ENCODE data around the gene KRTAP10-1.

DNA sequence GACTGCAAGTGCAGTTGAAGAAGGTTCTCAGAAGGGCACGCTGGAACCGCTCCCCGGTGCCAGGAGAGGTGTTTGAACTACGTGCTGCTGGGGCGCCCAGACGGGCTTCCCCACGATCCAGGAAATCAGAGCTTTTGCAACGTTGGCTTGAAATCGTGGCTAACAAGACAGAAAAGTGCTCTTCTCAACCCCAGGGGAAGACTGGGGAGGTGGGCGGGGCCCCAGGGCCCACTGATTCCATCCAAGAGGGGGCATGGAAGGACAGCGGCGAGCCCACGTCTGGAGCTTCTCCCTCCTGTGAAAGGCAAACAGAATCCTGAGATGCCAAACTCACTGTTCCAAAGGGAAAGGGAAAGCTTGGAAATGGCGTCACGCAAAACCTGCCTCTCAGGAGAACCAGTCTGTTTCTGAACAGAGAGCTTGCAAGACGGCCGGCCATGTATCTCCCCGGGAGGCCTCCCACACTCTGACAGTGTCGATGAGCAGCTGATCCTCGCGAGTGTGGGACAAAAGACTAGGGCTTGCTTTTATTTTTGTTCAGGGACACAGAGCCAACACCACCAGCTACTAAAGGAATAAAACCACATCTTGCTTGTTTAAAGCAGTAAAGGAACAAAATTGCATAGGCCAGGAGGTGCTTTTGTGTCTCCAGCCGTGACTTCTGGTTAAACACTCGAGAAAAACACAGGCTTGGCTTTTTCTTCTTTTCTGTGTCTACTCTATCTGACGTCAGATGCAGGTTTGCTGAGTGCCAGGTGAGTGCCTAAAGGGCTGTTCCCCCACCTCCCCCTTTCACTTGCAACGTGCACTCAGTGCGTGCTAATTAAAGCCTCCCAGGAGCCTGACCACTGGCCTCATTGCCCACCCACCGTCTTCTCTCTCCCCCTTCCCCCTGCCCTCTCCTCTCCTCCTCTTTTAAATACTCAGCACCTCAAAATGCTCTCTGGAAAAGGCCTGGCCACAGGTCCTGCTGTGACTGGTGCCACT, 43.1 kb downstream of the KRTAP10-1 start:
- TF ChIP-seq, protein P1, sequence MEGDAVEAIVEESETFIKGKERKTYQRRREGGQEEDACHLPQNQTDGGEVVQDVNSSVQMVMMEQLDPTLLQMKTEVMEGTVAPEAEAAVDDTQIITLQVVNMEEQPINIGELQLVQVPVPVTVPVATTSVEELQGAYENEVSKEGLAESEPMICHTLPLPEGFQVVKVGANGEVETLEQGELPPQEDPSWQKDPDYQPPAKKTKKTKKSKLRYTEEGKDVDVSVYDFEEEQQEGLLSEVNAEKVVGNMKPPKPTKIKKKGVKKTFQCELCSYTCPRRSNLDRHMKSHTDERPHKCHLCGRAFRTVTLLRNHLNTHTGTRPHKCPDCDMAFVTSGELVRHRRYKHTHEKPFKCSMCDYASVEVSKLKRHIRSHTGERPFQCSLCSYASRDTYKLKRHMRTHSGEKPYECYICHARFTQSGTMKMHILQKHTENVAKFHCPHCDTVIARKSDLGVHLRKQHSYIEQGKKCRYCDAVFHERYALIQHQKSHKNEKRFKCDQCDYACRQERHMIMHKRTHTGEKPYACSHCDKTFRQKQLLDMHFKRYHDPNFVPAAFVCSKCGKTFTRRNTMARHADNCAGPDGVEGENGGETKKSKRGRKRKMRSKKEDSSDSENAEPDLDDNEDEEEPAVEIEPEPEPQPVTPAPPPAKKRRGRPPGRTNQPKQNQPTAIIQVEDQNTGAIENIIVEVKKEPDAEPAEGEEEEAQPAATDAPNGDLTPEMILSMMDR (IDR thresholded peaks at IDR 0.05) = no peak
- TF ChIP-seq POLR2AphosphoS2 (conservative IDR thresholded peaks at IDR 0.05; ENCODE audit: low read length) (no peak), CEBPB (IDR thresholded peaks at IDR 0.05) (no peak), POLR2A (IDR thresholded peaks at IDR 0.05; ENCODE audit: low read length) (no peak), HOXA7 (CRISPR knock-in tag; IDR thresholded peaks at IDR 0.05) (no peak), MAFK (IDR thresholded peaks at IDR 0.05; ENCODE audit: partially characterized antibody) (no peak), ESRRA (IDR thresholded peaks at IDR 0.05; ENCODE audit: borderline replicate concordance, low read length) (no peak)
- TF ChIP-seq, protein P2, sequence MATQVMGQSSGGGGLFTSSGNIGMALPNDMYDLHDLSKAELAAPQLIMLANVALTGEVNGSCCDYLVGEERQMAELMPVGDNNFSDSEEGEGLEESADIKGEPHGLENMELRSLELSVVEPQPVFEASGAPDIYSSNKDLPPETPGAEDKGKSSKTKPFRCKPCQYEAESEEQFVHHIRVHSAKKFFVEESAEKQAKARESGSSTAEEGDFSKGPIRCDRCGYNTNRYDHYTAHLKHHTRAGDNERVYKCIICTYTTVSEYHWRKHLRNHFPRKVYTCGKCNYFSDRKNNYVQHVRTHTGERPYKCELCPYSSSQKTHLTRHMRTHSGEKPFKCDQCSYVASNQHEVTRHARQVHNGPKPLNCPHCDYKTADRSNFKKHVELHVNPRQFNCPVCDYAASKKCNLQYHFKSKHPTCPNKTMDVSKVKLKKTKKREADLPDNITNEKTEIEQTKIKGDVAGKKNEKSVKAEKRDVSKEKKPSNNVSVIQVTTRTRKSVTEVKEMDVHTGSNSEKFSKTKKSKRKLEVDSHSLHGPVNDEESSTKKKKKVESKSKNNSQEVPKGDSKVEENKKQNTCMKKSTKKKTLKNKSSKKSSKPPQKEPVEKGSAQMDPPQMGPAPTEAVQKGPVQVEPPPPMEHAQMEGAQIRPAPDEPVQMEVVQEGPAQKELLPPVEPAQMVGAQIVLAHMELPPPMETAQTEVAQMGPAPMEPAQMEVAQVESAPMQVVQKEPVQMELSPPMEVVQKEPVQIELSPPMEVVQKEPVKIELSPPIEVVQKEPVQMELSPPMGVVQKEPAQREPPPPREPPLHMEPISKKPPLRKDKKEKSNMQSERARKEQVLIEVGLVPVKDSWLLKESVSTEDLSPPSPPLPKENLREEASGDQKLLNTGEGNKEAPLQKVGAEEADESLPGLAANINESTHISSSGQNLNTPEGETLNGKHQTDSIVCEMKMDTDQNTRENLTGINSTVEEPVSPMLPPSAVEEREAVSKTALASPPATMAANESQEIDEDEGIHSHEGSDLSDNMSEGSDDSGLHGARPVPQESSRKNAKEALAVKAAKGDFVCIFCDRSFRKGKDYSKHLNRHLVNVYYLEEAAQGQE (IDR thresholded peaks at IDR 0.05) = no peak
- TF ChIP-seq, protein P3, sequence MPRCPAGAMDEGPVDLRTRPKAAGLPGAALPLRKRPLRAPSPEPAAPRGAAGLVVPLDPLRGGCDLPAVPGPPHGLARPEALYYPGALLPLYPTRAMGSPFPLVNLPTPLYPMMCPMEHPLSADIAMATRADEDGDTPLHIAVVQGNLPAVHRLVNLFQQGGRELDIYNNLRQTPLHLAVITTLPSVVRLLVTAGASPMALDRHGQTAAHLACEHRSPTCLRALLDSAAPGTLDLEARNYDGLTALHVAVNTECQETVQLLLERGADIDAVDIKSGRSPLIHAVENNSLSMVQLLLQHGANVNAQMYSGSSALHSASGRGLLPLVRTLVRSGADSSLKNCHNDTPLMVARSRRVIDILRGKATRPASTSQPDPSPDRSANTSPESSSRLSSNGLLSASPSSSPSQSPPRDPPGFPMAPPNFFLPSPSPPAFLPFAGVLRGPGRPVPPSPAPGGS (IDR thresholded peaks at IDR 0.05) = no peak
- TF ChIP-seq, protein P4, sequence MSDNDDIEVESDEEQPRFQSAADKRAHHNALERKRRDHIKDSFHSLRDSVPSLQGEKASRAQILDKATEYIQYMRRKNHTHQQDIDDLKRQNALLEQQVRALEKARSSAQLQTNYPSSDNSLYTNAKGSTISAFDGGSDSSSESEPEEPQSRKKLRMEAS (IDR thresholded peaks at IDR 0.05) = no peak

Measured in A549 (cell line).